H4 (cell line): ENCODE data around the gene TOPBP1. TPM values are rescaled to one million over a fixed set of nuclear protein-coding genes. Genes with fewer than 3 reads are reported as not detected.

ENCODE experiments used
- DNase-seq: peaks from one replicate; pipeline ENCODE4 v3.0.0-alpha.2; 2015; ENCODE audit warnings: low spot score
- total RNA-seq: library from RNA; depleted of rRNA; stranded (reverse); fragments of >200 nt; shearing (Covaris generic); gene quantifications from 2 replicates; pipeline ENCODE4 v1.2.3, GENCODE V29; 2014

Gene TOPBP1
- total RNA-seq, 1 experiment from 2014 or later, result 47.0 TPM

- no peak for DNase-seq
Observed at GRCh38 chr3:133608388-133608787, 53.4 kb downstream of the TOPBP1 start.

DNA sequence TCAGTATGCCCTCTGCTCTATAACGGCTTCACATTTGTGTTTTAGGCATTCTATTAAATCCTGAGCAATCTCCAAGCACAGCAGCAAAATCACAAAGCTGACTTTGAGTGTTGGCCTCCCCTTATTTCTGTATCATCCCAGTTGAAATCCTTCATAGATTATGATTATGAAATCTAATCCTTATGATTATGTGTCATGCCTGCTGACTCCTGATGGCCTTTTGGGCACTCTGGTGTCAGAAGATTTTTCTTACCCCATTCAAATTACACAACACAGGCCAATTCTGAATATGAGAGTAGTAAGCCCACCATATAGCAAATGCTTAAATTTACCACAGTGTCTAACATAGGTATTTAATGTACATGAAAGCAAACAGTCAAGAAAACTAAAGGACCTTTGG, 53.9 kb downstream of the TOPBP1 start:
- DNase-seq, result no peak

GRCh38 chr3:133606902-133607301, 54.8 kb downstream of the TOPBP1 start:
- DNase-seq, result no peak

DNA sequence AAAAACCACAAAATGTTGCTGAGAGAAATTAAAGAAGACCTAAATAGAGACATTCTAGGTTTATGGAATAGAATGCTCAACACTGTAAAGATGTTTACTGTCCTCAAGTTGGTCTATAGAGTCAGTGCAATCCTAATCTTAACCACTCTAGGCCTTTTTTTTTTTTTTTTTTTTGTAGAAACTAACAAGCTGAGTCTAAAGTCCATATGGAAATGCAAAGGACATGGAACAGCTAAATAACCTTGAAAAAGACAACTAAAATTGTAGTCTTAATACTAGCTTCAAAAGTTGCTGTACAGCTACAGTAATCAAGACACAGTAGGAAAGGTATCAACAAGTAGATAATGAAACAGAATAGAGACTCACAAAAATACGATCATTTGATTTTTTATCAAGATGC, 55.4 kb downstream of the TOPBP1 start:
- no peak for DNase-seq

GRCh38 chr3:133600572-133601081, 61.1 kb downstream of the TOPBP1 start:
- no peak for DNase-seq

- no peak for DNase-seq
Observed at GRCh38 chr3:133599280-133599679, 62.5 kb downstream of the TOPBP1 start.

DNA sequence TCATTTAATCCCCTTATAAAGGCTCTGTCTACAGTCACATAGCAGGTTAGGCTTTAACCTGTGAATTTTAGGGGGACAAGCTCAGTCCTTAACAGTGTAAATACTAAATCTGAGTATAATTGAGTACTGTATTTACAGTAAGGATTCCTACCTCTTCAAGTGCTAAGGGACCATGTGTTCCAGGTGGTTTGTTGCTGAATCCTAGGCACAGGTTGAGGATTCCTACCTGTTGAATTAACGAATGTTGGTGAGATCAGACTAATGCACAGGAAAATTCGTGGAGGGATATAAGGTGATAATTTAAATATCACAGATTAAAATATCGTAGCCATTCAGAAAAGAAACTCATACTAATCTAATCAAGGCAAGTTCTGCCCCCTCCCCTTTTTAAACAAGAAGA, 63.3 kb downstream of the TOPBP1 start:
- DNase-seq, result no peak

DNA sequence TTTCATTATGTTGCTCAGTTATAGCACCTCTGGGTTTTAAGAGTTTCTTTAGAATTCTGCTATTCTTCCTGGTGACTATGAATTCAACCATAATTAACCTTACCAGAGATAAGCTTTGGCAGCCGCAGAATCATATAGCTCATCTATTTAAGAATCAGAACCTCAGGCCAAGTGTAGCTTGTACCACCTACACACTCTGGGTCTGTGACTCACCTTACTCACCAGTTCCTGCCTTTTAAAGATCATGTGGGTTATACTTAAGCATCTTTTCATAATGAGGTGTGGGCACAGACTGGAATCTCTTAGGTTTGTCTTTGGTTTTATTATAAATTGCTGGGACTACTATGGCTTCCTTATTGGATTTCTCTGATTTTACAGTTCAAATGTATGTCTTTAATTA, 66.4 kb downstream of the TOPBP1 start:
- no peak for DNase-seq

DNA sequence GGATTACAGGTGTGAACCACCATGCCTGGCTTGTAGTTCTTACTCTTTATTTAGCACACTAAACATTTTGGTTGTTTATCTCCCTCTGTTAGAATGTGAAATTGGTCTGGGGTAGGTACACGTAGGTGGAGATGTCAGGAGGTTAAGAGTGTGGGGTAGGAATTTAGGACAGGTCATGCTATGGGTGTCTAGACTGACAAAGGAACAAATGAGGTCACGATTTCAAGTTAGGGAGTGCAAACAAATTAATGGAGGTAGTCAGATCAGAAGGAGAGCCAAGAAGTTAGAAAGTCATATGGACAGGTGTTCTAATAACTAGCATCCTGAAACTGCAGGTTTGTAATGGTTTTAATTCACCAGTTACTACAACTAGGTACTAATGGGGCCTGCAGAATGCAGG, 68.5 kb downstream of the TOPBP1 start:
- no peak for DNase-seq

GRCh38 chr3:133592843-133593242, 68.9 kb downstream of the TOPBP1 start:
- no peak for DNase-seq

GRCh38 chr3:133591271-133591742, 70.4 kb downstream of the TOPBP1 start:
- DNase-seq, result no peak

- DNase-seq, result no peak
Observed at GRCh38 chr3:133589503-133589902, 72.2 kb downstream of the TOPBP1 start.

GRCh38 chr3:133588784-133589465, 72.8 kb downstream of the TOPBP1 start:
- DNase-seq, result no peak

GRCh38 chr3:133588035-133588434, 73.7 kb downstream of the TOPBP1 start:
- no peak for DNase-seq

DNA sequence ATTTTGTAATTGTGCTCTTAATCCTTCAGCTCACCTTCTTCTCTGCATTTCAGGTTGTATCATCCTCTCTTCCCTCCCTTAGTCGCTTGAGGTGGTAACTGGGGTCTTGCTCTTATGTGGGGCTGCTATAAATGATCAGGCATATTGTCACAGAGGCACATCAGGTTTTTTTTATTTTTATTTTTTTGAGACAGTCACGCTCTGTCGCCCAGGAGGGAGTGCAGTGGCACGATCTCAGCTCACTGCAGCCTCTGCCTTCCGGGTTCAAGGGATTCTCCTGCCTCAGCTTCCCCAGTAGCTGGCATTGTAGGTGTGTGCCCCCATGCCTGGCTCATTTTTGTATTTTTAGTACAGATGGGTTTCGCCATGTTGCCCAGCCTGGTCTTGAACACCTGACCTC, 78.3 kb downstream of the TOPBP1 start:
- no peak for DNase-seq

DNA sequence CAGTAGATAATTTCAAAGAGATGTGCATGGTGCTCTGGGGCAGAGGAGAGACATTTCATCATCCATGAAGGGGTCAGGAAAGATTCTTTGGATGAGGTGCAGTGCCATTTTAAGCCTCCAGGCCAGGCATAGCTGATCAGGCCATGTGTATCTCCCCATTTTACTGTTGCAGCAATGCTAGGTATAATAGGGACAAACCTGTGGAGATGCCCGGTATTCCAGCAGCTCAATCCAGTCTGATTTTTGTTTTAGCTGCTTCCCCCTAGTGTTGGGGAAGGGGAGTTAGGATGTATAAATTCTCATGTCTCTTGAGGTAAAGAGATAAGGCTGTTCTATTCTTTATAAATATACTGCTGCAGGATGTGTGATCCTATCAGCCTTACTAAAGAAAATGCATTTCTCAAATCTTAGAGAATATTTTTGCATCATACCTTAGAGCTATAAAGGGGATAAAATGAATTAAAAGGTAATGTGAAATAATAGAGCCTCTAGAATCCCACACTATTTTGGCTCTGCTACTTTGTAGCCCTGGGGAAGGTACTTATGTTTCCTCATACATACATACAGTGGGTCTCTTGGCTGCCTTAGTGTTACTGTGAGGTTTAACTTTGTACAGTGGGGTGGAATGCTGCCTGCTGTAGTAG, 83.1 kb downstream of the TOPBP1 start:
- peak; percentile 70 for DNase-seq

DNA sequence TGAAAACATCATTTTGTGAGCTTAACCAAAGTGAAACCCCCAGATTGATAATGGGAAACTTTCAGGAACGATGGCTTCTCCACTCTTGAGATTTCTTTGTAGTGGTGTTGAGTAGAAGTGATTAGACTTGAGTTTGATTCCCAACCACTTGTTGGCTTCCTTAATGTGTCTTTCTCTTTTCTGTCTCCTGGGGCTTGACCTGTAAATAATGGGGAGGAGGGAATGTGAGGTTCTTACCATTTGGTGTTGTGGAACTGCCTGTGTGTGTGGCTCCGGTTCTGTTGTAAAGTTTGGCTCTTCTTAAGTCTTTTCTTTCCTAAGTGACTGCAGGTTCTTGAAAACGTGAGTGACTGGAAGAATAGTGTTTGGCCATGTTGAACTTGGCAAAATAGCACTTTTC, 85.6 kb downstream of the TOPBP1 start:
- DNase-seq, result no peak

DNA sequence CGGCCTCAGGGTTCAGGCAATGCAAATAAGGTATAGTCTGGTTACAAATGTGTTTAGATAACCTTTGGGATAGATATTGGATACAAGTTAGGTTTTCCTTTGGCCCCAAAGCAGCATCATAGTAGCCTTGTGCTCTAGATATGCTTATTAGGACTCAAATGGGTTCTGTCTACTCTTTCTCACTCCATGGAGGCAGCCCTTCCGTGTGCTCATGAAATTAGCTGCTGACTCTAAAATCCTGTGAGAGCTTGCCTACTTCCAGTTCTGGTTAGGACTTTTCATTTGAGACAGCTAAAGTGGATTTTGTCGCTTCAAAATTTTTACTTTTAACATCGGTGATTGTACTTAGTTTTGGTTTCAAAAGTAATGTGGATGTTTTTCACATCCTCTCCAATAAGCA, 86.7 kb downstream of the TOPBP1 start:
- no peak for DNase-seq

- peak; percentile 43 for DNase-seq
Observed at GRCh38 chr3:133574260-133574881, 87.4 kb downstream of the TOPBP1 start.

DNA sequence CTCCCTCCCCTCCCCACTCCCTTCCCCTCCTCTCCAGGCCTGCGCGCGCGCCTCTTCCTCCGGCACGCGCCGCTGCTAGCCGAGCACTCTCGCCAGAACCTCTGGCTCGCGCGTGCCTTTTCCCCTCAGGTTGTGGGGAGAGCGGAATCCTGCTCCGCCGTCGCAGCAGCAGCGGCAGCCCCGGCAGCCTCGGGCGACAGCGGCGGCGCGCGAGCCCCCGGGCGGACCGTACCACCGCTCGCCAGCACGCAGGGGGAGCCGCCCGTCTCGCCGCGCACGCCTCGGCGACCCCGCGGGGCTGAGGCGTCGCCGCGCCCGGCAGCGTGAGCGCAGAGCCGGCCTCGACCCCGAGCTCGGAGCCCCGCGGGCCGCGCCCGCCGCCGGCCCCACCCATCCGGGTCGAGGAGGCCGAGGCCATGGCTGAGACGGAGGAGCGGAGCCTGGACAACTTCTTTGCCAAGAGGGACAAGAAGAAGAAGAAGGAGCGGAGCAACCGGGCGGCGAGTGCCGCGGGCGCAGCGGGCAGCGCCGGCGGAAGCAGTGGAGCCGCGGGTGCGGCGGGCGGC, 88.0 kb downstream of the TOPBP1 start, which contains the start of gene CDV3:
Gene CDV3 (plus strand): TSS at position 58 of the 566 bp plus-strand sequence. CDS start 359 bp downstream, at position 417.
- DNase-seq, result no peak

- peak; percentile 100 for DNase-seq
Observed at GRCh38 chr3:133573054-133573628, 88.6 kb downstream of the TOPBP1 start.
